Esophagus muscularis mucosa (tissue), 4 donors: ENCODE data around the gene PRKACA. TPM values are rescaled to one million over a fixed set of nuclear protein-coding genes. Genes with fewer than 3 reads are reported as not detected.

ENCODE experiments used
- DNase-seq: peaks from one replicate; pipeline ENCODE4 v3.0.0-alpha.2; 2017; ENCODE audit errors: extremely low spot score
- H3K27ac ChIP-seq, 4 donors: fragments of 200-600 bp; sonication (generic); replicated peaks in 1 of 4; 1 replicate in 3 of 4; 2 replicates in 1 of 4; pipeline ENCODE4 v1.5.1; 2016 to 2019; ENCODE audit warnings: mild to moderate bottlenecking in 1 of 4
- H3K27me3 ChIP-seq, 4 donors: fragments of 200-600 bp; sonication (generic); one replicate each; pipeline versions ENCODE4 v1.5.1 to v1.6.0; 2016 to 2019
- H3K36me3 ChIP-seq, 4 donors: fragments of 200-600 bp; sonication (generic); one replicate each; pipeline ENCODE4 v1.5.1; 2016 to 2019
- H3K4me1 ChIP-seq, 4 donors: fragments of 200-600 bp; sonication (generic); one replicate each; pipeline ENCODE4 v1.5.1; 2016 to 2019
- H3K4me3 ChIP-seq, 4 donors: fragments of 200-600 bp; sonication (generic); 1 replicate in 2 of 4; 2 replicates in 2 of 4; pipeline ENCODE4 v1.5.1; 2016 to 2019; ENCODE audit warnings: mild to moderate bottlenecking in 4 of 4, moderate library complexity in 1 of 4
- H3K9me3 ChIP-seq, 4 donors: fragments of 200-600 bp; sonication (generic); 1 replicate in 3 of 4; 2 replicates in 1 of 4; pipeline ENCODE4 v1.5.1; 2016 to 2019
- EP300 ChIP-seq: sonication (generic); formaldehyde crosslinking; IDR thresholded peaks from one replicate; pipeline ENCODE4 v1.6.1; 2017; ENCODE audit warnings: antibody characterized with exemption
- POLR2A ChIP-seq: fragments of 450-650 bp; IDR thresholded peaks from one replicate; pipeline ENCODE4 v1.6.1; 2017; ENCODE audit warnings: antibody characterized with exemption, moderate library complexity, mild to moderate bottlenecking, low read depth
- POLR2AphosphoS5 ChIP-seq, 2 donors: sonication (generic); formaldehyde crosslinking; IDR thresholded peaks; one replicate each; pipeline ENCODE4 v1.6.1; 2017; ENCODE audit warnings: antibody characterized with exemption in 2 of 2
- WGBS: methylation state at CpG from one replicate; pipeline ENCODE4 v1.1.5; 2018; 5-methylcytosine and 5-hydroxymethylcytosine counted together
- intact Hi-C: fragments of 100-400 bp; cut with DNase I; formaldehyde crosslinking; loops from one replicate; pipeline ENCODE4 v1.15.1; 2023
- total RNA-seq, 4 donors: library from RNA; depleted of rRNA; stranded (reverse); fragments of >200 nt; gene quantifications; one replicate each; pipeline versions ENCODE4 v1.1.0 to v1.2.1, GENCODE V29; 2016
- TF ChIP-seq, protein P1 (sequence below), 3 experiments: fragments of 200-600 bp in 2 of 3; fragments of 450-650 bp in 1 of 3; sonication (generic) in 2 of 3; IDR thresholded peaks; one replicate each; pipeline ENCODE4 v1.5.1; 2017 to 2019; ENCODE audit warnings: antibody characterized with exemption in 3 of 3, mild to moderate bottlenecking in 2 of 3, moderate library complexity in 1 of 3

Gene PRKACA
- total RNA-seq, 4 donors from 2014 or later: 76.0 to 125 (median 93.3) TPM

DNA sequence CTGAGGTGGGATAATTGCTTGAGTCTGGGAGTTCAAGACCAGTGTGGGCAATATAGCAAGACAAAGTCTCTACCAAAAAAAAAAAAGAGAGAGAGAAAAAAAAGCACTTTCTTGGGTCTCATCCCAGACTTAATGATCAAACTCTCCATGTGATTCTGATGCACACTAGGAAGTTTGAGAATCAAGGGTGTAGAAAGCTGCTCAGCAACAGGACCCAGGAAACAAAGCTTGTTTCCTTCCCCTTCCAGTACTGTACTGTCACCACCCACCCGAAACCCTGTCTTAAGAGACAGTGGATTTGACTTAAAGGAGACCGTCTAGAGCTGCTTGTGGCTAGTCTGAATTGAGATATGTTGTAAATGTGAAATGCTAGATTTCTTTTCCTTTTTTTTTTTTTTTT, 39.2 kb downstream of the PRKACA start:
- H3K36me3 ChIP-seq: no peaks in the 10 kb centered on the region
- no peak overlapping the region for H3K4me3 ChIP-seq
- H3K27ac ChIP-seq: no peak overlapping the region
- TF ChIP-seq POLR2A: no peak
- no peak for TF ChIP-seq EP300
- TF ChIP-seq, protein P1, sequence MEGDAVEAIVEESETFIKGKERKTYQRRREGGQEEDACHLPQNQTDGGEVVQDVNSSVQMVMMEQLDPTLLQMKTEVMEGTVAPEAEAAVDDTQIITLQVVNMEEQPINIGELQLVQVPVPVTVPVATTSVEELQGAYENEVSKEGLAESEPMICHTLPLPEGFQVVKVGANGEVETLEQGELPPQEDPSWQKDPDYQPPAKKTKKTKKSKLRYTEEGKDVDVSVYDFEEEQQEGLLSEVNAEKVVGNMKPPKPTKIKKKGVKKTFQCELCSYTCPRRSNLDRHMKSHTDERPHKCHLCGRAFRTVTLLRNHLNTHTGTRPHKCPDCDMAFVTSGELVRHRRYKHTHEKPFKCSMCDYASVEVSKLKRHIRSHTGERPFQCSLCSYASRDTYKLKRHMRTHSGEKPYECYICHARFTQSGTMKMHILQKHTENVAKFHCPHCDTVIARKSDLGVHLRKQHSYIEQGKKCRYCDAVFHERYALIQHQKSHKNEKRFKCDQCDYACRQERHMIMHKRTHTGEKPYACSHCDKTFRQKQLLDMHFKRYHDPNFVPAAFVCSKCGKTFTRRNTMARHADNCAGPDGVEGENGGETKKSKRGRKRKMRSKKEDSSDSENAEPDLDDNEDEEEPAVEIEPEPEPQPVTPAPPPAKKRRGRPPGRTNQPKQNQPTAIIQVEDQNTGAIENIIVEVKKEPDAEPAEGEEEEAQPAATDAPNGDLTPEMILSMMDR (IDR thresholded peaks at IDR 0.05): no peak
- no peak for TF ChIP-seq POLR2AphosphoS5 (IDR thresholded peaks at IDR 0.05)
- no peaks in the 10 kb centered on the region for H3K27me3 ChIP-seq
- no peaks in the 10 kb centered on the region for H3K9me3 ChIP-seq
- peaks cover 30 to 56% (median 48%) of the 10 kb centered on the region in 4 donors for H3K4me1 ChIP-seq
- no peak for DNase-seq
- intact Hi-C loops: loop anchor here (10.0 kb wide), 1 partner anchor 294 kb away; no protein-coding TSS in a partner anchor
- 71% methylated on average over 2 of the region's 2 CpGs for WGBS

DNA sequence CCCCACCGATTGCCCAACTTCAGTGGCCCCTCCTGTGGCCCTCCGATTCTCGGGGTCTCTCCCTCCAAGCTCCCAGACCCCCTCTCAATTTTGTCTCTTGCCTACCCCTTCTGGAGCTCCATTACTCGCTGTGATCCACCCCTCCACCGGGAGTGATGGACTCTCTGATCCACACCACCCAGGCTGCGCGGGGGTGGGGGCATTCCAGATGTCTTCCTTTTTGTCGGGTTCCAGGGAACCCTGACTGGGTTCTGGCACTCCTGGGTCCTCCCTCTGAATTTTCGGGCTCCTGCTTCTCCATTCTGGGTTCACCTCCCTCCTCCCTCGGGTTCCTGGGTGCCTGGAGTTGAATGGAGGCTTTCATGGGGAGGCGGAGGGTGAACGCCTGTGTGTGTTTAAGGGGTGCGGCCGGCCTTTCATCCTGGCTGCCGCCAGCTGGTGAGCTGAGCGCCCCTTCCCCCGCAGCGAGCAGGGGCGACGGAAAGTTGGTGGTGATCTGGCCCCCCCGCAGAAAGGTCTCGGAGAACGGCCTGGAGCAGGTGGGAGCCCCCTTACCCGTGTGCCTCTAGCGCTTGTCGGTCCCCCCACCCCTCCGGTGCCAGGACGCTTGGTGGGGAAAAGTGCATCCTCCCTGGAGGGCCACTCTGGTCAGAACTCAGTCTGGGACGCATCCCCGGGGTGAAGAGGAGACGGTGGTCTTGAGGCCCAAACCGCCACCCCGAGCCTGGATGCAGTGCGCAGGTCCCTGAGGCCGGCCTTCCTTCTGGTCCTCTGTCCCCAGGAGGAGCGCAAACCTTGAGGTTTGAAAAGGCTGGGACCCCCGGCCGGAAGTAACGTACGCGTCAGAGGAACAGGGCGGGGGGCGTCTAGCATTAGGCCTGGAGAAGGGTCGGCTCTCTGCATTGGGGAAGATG, 43.4 kb downstream of the PRKACA start:
- 0% methylated on average over 12 of the region's 44 CpGs for WGBS

DNA sequence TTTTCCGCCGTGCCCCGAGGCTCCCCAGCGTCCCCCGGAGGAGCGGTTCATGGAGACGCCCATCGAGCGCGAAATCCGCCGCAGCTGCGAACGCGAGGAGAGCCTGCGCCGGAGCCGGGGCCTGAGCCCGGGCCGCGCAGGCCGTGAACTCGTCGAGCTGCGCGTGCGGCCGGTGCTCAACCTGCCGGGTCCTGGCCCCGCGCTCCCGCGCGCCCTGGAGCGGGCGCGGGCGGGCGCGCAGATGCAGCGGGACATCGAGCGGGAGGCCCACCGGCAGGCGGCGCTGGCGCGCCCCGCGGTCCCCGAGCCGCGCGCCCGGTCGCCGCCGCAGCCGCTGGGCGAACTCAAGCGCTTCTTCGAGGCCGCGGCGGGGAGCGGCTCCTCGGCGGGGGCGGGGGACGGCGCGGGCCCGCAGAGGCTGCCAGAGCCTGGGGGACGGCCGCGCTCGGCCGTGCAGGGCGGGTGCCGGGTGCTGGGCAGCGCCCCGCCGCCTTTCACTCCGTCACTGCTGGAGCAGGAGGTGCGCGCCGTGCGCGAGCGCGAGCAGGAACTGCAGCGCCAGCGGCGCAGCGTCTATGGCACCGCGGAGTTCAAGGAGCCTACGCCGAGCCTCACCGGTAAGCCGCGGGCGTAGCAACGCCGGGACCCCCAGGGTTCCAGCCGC, 44.2 kb downstream of the PRKACA start:
- H3K27me3 ChIP-seq: no peaks in the 10 kb centered on the region
- no peak for DNase-seq
- WGBS: no CpG with 5 or more reads among the region's 106 CpGs
- H3K27ac ChIP-seq: peak overlapping the region; percentile 86 to 94 (median 89)
- H3K9me3 ChIP-seq: no peaks in the 10 kb centered on the region
- intact Hi-C loops: loop anchor here (2.0 to 10.0 kb wide), 3 partner anchors 45 to 289 kb away; partner anchors contain the start of gene ASF1B
- H3K36me3 ChIP-seq: no peaks in the 10 kb centered on the region
- H3K4me1 ChIP-seq: peaks cover 25 to 45% (median 43%) of the 10 kb centered on the region in 4 donors
- TF ChIP-seq, protein P1 (IDR thresholded peaks at IDR 0.05): peak; percentile 37 to 85 (median 67)
- TF ChIP-seq EP300 (no peak), POLR2A (no peak), POLR2AphosphoS5 (IDR thresholded peaks at IDR 0.05) (peak; percentile 38 to 81)
- peak overlapping the region; percentile 64 to 81 (median 75) for H3K4me3 ChIP-seq

More for the DNA sequence above, 43.4 kb downstream of the PRKACA start:
- Histone ChIP-seq H3K36me3 (no peaks in the 10 kb centered on the region), H3K9me3 (no peaks in the 10 kb centered on the region), H3K4me1 (peaks cover 25 to 45% (median 43%) of the 10 kb centered on the region in 4 donors), H3K27me3 (no peaks in the 10 kb centered on the region), H3K4me3 (peak overlapping the region; percentile 64 to 81 (median 75)), H3K27ac (peak overlapping the region; percentile 86 to 94 (median 89))
- intact Hi-C loops: loop anchor here (2.0 to 10.0 kb wide), 4 partner anchors 45 to 289 kb away; partner anchors contain the start of genes ASF1B and RFX1
- TF ChIP-seq, protein P1 (IDR thresholded peaks at IDR 0.05): peak in 1 of 3 experiments; percentile 1
- no peak for TF ChIP-seq POLR2A
- DNase-seq: no peak

DNA sequence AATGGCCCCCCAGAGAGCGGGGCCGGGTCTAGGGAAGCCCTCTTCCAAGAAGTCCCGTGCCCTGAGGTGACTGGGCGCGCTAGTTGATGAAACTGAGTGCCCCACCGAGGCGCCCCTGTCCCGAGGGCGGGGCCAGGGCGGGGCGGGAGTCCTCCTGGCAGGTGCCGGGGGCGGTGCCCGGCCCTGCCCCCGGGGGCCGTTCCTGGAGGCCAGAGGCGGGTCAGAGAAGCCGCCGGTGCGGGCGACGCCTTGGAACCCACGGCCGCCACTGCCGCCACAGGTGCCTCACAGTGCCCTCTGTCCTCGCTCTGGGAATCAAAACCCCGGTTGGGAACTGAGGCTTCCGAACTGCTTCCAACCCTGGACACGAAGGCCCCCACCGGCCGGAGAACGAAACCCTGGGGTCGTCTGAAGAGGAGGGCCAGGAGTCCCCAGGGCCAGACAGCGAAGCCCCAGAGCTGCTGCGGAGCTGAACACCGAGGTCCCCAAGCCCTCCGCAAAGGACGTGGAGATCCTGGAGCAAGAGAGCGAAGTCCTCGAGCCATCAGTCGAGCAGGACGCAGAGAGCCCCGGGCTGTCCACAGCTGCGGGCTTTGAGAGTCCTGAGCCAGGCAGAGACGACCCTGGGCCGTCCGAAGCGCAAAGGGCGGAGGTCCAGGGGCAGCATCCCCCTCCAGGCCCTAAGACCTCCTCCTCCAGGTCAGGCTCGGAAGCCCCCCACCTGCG, 44.9 kb downstream of the PRKACA start, which contains the start of gene MISP3:
TSS of gene MISP3 (plus strand) at position 252 of the 726 bp plus-strand sequence. CDS start 524 bp downstream, outside the sequence.
- no peaks in the 10 kb centered on the region for H3K9me3 ChIP-seq
- no peak for TF ChIP-seq EP300
- no peak for TF ChIP-seq POLR2AphosphoS5 (IDR thresholded peaks at IDR 0.05)
- TF ChIP-seq POLR2A: no peak
- TF ChIP-seq, protein P1 (IDR thresholded peaks at IDR 0.05): no peak

More for the DNA sequence above, 44.9 kb downstream of the PRKACA start, which contains the start of gene MISP3:
- Histone ChIP-seq H3K4me1 (peaks cover 25 to 45% (median 43%) of the 10 kb centered on the region in 4 donors), H3K36me3 (no peaks in the 10 kb centered on the region), H3K27ac (peak within 1 kb of the TSS; percentile 86 to 94 (median 89)), H3K27me3 (no peaks in the 10 kb centered on the region), H3K4me3 (peak within 1 kb of the TSS; percentile 64 to 81 (median 75))
- WGBS: 0% methylated on average over 7 of the region's 51 CpGs
- intact Hi-C loops: loop anchor here (1.0 to 10.0 kb wide), 4 partner anchors 46 to 288 kb away; partner anchors contain the start of gene ASF1B
- no peak for DNase-seq
